Measurements from ENCODE around the gene COG6. TPM values are rescaled to one million over a fixed set of nuclear protein-coding genes. Genes with fewer than 3 reads are reported as not detected.

Gene COG6
- total RNA-seq, 1 donor from 2014 or later = 67.0 TPM

DNA sequence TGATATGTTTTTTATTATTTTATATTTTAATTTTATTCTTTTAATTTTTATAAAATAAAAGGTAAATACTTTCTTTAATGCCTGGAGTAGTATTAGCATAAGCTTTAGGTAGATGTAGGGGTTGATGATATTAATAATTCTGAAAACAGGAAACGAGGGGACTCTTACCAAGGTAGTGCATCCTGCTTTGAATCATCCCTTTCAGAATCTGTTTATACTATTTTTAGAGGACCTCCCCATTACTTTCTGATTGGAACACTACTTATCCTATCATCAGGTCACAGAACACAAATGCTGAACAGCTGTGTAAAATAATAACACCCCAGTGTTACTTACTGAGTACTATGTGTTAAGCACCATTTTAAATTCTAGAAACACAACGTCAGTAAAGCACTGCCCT, 27.3 kb downstream of the COG6 start:
- no peak overlapping the region for H3K4me2 ChIP-seq (ENCODE audit: low read length)
- TF ChIP-seq EZH2 (IDR thresholded peaks at IDR 0.05; ENCODE audit: insufficient read depth, low read length) = no peak
- TF ChIP-seq, protein P1, sequence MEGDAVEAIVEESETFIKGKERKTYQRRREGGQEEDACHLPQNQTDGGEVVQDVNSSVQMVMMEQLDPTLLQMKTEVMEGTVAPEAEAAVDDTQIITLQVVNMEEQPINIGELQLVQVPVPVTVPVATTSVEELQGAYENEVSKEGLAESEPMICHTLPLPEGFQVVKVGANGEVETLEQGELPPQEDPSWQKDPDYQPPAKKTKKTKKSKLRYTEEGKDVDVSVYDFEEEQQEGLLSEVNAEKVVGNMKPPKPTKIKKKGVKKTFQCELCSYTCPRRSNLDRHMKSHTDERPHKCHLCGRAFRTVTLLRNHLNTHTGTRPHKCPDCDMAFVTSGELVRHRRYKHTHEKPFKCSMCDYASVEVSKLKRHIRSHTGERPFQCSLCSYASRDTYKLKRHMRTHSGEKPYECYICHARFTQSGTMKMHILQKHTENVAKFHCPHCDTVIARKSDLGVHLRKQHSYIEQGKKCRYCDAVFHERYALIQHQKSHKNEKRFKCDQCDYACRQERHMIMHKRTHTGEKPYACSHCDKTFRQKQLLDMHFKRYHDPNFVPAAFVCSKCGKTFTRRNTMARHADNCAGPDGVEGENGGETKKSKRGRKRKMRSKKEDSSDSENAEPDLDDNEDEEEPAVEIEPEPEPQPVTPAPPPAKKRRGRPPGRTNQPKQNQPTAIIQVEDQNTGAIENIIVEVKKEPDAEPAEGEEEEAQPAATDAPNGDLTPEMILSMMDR (IDR thresholded peaks at IDR 0.05; ENCODE audit: insufficient read depth, low read depth, low read length) = no peak
- DNase-seq (ENCODE audit: low read depth) = no peak
- peaks cover 16% of the 10 kb centered on the region for H3K36me3 ChIP-seq (ENCODE audit: insufficient read depth, low read length)
- H4K20me1 ChIP-seq (ENCODE audit: insufficient read depth, low read length) = no peaks in the 10 kb centered on the region
- H3K27me3 Mint-ChIP-seq (ENCODE audit: low read depth, unreplicated experiment) = no peaks in the 10 kb centered on the region
- no peaks in the 10 kb centered on the region for H3K27me3 ChIP-seq (ENCODE audit: insufficient read depth, low read length)
- peaks cover 6% of the 10 kb centered on the region for H3K36me3 Mint-ChIP-seq (ENCODE audit: low read depth, unreplicated experiment)
- H3K9me3 ChIP-seq (ENCODE audit: insufficient read depth, low read depth, low read length) = no peaks in the 10 kb centered on the region
- FAIRE-seq = no peak
- H3K4me1 ChIP-seq (ENCODE audit: insufficient read depth, low read length) = no peaks in the 10 kb centered on the region
- H3K4me1 Mint-ChIP-seq (ENCODE audit: low read depth, unreplicated experiment) = no peaks in the 10 kb centered on the region
- no peak overlapping the region for H3K4me3 ChIP-seq (ENCODE audit: insufficient read depth, low read depth, low read length)
- no peak overlapping the region for H2AFZ ChIP-seq (ENCODE audit: low read depth, low read length)
- H3K27ac ChIP-seq (ENCODE audit: low read depth, low read length) = no peak overlapping the region
- no peak overlapping the region for H3K4me3 Mint-ChIP-seq (ENCODE audit: unreplicated experiment)
- no peaks in the 10 kb centered on the region for H3K79me2 ChIP-seq (ENCODE audit: insufficient read depth, low read length)
- no peak overlapping the region for H3K27ac Mint-ChIP-seq (ENCODE audit: unreplicated experiment)
- peaks cover 3% of the 10 kb centered on the region for H3K9me3 Mint-ChIP-seq (ENCODE audit: unreplicated experiment)
- H3K9ac ChIP-seq (ENCODE audit: low read length) = no peak overlapping the region

DNA sequence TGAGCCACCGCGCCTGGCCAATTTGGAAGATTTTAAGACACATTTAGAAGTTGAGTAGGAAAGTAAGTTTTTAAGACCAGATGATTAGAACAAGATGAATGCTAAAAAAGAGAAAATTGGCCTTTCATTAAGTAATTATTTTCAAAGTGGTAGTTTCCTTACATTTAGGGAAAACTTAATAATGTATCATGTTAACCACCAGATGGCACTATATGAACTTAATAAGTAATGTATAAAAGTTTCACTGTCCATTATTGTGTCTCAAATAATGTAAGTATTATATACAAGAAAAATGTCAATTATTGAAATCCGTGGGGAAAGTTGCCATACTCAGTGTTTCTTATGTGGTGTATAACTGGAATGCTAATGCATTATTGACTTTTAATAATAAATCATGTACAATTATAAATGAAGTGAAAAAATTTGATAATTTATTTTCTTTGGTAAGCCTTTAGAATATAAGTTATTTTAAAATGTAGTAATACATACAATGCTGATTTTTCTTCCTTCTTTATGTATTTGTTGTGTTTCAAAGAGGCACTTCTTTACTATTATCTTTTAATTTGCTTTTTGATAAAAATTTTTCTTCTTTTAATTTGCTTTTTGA, 29.2 kb downstream of the COG6 start:
- no peak overlapping the region for H3K27ac Mint-ChIP-seq (ENCODE audit: unreplicated experiment)
- Histone ChIP-seq H2AFZ (ENCODE audit: low read depth, low read length) (no peak overlapping the region), H3K36me3 (ENCODE audit: insufficient read depth, low read length) (peaks cover 20% of the 10 kb centered on the region), H3K27me3 (ENCODE audit: insufficient read depth, low read length) (no peaks in the 10 kb centered on the region), H3K9ac (ENCODE audit: low read length) (no peak overlapping the region), H3K9me3 (ENCODE audit: insufficient read depth, low read depth, low read length) (no peaks in the 10 kb centered on the region), H3K27ac (ENCODE audit: low read depth, low read length) (no peak overlapping the region), H3K79me2 (ENCODE audit: insufficient read depth, low read length) (no peaks in the 10 kb centered on the region), H3K4me3 (ENCODE audit: insufficient read depth, low read depth, low read length) (no peak overlapping the region), H4K20me1 (ENCODE audit: insufficient read depth, low read length) (no peaks in the 10 kb centered on the region), H3K4me1 (ENCODE audit: insufficient read depth, low read length) (no peaks in the 10 kb centered on the region), H3K4me2 (ENCODE audit: low read length) (no peak overlapping the region)
- H3K9me3 Mint-ChIP-seq (ENCODE audit: unreplicated experiment) = peaks cover 3% of the 10 kb centered on the region
- H3K36me3 Mint-ChIP-seq (ENCODE audit: low read depth, unreplicated experiment) = no peaks in the 10 kb centered on the region
- H3K27me3 Mint-ChIP-seq (ENCODE audit: low read depth, unreplicated experiment) = no peaks in the 10 kb centered on the region
- TF ChIP-seq EZH2 (IDR thresholded peaks at IDR 0.05; ENCODE audit: insufficient read depth, low read length) = no peak
- TF ChIP-seq, protein P1 (IDR thresholded peaks at IDR 0.05; ENCODE audit: insufficient read depth, low read depth, low read length) = no peak
- H3K4me1 Mint-ChIP-seq (ENCODE audit: low read depth, unreplicated experiment) = peaks cover 11% of the 10 kb centered on the region
- no peak overlapping the region for H3K4me3 Mint-ChIP-seq (ENCODE audit: unreplicated experiment)
- DNase-seq (ENCODE audit: low read depth) = peak; percentile 37
- no peak for FAIRE-seq

DNA sequence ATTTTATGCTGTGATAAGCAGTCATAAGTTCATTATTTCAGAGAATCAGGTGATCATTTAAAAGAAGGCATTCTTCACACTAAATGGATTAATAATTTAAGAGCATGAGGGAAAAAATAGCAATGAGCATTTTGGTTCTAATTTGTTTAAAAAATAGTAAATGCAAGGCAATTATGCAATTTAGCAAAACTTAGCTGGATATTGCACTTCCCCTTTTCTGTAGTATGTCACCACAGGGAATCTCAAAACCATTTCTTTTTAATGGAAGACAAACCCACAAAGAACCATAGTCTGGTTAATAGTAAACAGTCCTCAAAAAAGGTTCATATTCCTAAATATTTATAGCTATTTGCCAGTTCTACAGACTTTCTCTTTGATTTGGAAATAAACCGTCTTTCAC, 30.2 kb downstream of the COG6 start:
- no peak for TF ChIP-seq EZH2 (IDR thresholded peaks at IDR 0.05; ENCODE audit: insufficient read depth, low read length)
- TF ChIP-seq, protein P1 (IDR thresholded peaks at IDR 0.05; ENCODE audit: insufficient read depth, low read depth, low read length) = no peak
- Histone ChIP-seq H3K4me2 (ENCODE audit: low read length) (no peak overlapping the region), H3K9ac (ENCODE audit: low read length) (no peak overlapping the region), H3K4me1 (ENCODE audit: insufficient read depth, low read length) (no peaks in the 10 kb centered on the region), H4K20me1 (ENCODE audit: insufficient read depth, low read length) (no peaks in the 10 kb centered on the region), H3K27me3 (ENCODE audit: insufficient read depth, low read length) (no peaks in the 10 kb centered on the region), H2AFZ (ENCODE audit: low read depth, low read length) (no peak overlapping the region), H3K79me2 (ENCODE audit: insufficient read depth, low read length) (no peaks in the 10 kb centered on the region), H3K4me3 (ENCODE audit: insufficient read depth, low read depth, low read length) (no peak overlapping the region), H3K27ac (ENCODE audit: low read depth, low read length) (no peak overlapping the region), H3K9me3 (ENCODE audit: insufficient read depth, low read depth, low read length) (no peaks in the 10 kb centered on the region), H3K36me3 (ENCODE audit: insufficient read depth, low read length) (peaks cover 15% of the 10 kb centered on the region)
- no peaks in the 10 kb centered on the region for H3K36me3 Mint-ChIP-seq (ENCODE audit: low read depth, unreplicated experiment)
- peaks cover 11% of the 10 kb centered on the region for H3K4me1 Mint-ChIP-seq (ENCODE audit: low read depth, unreplicated experiment)
- H3K27ac Mint-ChIP-seq (ENCODE audit: unreplicated experiment) = no peak overlapping the region
- DNase-seq (ENCODE audit: low read depth) (no peak), FAIRE-seq (no peak)
- no peaks in the 10 kb centered on the region for H3K27me3 Mint-ChIP-seq (ENCODE audit: low read depth, unreplicated experiment)
- H3K4me3 Mint-ChIP-seq (ENCODE audit: unreplicated experiment) = no peak overlapping the region
- no peaks in the 10 kb centered on the region for H3K9me3 Mint-ChIP-seq (ENCODE audit: unreplicated experiment)

Measured in astrocyte (in vitro differentiated cells and primary cell).